GM12873 (cell line): ENCODE results near the gene ZNF813.

Source experiments
- TF ChIP-seq, protein P1 (sequence below): IDR thresholded peaks from 2 replicates; pipeline ENCODE4 v1.5.1; 2012; ENCODE audit warnings: low read depth, mild to moderate bottlenecking, moderate library complexity, low read length, control low read depth; ENCODE audit not compliant: insufficient read depth; ENCODE audit errors: missing control alignments

Gene ZNF813

DNA sequence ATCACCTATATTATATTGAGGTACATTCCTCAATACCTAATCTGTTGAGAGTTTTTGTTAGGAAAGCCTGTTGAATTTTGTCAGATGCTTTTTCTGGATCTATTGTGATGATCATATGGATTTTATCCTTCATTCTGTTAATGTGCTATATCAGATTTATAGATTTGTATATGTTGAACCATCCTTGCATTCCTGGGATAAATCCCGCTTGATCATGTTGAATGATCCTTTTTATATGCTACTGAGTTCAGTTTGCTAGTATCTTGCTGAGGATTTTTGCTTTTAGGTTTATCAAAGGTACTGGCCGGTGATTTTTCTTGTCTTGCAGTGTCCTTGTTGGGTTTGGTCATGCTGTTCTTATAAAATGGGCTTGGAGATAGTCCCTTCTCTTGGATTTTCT lies 58.4 kb downstream of the ZNF813 start:
- TF ChIP-seq, protein P1, sequence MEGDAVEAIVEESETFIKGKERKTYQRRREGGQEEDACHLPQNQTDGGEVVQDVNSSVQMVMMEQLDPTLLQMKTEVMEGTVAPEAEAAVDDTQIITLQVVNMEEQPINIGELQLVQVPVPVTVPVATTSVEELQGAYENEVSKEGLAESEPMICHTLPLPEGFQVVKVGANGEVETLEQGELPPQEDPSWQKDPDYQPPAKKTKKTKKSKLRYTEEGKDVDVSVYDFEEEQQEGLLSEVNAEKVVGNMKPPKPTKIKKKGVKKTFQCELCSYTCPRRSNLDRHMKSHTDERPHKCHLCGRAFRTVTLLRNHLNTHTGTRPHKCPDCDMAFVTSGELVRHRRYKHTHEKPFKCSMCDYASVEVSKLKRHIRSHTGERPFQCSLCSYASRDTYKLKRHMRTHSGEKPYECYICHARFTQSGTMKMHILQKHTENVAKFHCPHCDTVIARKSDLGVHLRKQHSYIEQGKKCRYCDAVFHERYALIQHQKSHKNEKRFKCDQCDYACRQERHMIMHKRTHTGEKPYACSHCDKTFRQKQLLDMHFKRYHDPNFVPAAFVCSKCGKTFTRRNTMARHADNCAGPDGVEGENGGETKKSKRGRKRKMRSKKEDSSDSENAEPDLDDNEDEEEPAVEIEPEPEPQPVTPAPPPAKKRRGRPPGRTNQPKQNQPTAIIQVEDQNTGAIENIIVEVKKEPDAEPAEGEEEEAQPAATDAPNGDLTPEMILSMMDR = no peak

DNA sequence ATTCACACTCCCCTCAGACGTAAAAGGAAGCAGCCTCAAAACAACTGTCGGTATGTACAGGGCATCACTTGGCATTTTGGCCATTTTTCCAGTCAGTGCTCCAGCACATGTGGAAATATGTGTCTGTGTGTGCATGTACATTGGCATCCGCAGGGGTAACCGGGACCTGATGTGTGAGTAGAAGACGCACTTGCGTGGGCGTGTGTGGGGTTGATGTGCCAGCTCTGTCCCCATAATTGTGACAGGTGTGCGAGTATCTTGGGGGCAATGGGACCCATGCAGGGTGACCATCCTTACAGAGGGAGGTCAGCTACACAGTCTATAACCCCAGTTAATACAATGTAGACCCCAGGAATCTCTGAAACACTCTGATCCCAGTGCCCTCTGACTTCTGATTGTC lies 63.1 kb downstream of the ZNF813 start:
- TF ChIP-seq, protein P1 = no peak

DNA sequence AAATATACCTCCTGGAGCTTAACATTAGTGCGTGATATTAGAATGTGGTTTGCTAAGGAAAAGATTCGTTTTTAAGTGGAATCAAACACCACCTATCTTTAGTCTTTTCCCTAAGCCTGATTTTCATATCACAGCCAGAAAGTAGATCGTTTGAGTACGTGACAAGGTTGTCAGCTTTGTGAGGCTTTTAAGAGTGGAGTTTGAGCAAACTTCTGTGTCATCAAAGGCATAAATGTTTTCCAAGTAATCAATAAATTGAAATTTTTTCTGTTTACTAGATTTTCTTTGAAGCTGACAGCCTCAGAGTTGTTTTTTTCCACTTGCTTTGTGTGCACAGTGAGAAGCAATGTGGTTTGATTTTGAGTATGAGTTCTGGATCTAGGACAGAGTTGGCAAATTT lies 63.9 kb downstream of the ZNF813 start:
- TF ChIP-seq, protein P1 = no peak

DNA sequence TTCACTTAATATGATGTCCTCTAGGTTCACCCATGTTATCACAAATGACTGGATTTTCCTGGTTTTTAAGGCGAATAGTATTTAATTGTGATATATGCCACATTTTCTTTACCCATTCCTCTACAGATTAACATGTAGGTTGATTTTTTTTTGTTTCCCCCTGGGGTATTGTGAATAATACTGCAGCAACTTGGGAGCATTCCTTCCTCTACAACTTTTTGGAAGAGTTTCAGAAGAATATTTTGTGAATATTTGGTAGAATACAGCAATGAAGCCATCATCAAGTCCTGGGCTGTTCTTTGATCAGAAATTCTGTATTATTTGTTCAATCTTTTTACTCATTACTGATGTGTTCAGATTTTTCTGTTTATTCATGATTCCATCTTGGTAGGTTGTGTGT lies 64.8 kb downstream of the ZNF813 start:
- TF ChIP-seq, protein P1 = no peak

DNA sequence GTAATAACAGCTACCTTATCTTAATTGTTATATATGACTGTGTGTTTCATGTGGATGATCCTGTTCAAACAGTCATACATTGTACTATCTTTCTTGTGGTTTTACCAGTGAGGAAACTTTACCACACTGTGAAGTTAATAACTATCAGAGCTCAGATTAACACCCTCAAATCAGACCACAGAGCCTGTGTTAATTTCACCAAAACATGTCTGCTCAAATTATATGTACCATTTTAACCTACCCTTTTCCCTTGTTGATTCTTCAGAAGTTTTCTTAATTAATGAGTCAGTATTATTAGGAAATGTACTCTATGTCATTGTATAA lies 68.7 kb downstream of the ZNF813 start:
- TF ChIP-seq, protein P1 = no peak

DNA sequence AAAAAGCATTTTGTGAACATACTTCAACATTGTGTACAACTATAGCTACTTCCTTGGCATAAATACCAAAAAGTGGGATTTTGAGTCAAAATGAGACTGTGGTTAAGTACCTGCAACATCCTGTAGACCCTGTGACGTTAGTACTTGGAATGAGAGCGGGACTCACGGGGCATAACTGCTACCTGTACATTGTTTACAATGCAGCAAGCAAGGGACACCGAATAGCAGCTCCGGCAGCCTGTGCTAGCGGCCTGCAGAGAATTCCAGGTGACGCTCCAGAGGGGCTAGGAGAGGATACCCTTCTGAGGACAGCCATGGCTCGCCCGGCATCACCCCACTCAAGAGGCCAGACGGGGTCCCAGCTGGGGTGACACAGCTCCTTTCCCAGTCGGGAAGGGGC lies 69.6 kb downstream of the ZNF813 start:
- TF ChIP-seq, protein P1 = no peak

DNA sequence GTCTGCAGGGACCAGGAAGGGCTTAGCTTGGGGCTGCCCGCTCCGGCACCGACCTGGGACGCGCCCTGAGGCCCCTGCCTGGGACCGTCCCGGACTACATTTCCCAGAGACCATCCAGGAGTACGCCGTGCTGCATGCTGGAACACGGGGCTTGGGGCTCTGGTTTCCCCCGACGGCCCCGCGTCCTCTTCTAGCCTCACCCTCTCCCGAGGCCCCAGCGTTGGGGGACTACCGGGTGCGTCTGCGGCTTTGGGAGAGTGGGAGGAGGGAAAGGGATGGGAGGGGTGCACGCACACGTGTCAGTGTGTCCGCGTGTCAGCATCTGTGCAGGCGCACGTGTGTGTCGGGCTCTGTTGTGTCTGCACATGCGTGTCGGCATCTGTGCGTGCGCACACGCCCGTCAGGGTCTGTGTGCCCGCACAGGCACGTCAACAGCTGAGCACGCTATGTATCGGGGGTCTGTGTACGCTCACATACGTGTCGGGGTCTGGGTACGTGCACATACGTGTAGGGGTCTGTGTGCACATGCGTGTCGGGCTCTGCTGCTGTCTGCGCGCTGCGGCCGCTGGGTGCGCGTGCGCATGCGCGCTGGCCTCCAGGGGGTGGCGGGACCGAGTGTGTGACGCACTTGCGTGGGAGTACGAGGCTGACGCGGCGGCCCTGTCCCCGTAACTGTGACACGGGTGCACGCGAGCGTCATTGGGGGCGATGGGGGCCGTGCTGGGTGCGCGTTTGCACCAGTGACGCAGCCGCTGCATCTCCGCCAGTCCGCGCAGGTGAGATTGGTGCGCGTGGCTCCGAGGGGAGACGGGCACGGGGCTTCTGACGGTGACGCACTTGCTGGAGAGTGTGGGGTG lies 70.2 kb downstream of the ZNF813 start, which contains the start of gene ZNF331:
TSS of gene ZNF331 (plus strand) at position 625 of the 857 bp plus-strand sequence. CDS start 31,232 bp downstream, outside the sequence.
- TF ChIP-seq, protein P1 = peak; percentile 54
